HCT116 (cell line): Measurements from ENCODE around the gene KLHL5. TPM values are rescaled to one million over a fixed set of nuclear protein-coding genes. Genes with fewer than 3 reads are reported as not detected.

Source experiments
- ATAC-seq: fragments of 200-7000 bp; cut with Tn5 transposase; 2 replicates; pipeline ENCODE4 v1.9.1; 2020; ENCODE audit warnings: mild to moderate bottlenecking, moderate library complexity
- BruUV-seq: library from RNA; stranded (reverse); fragments of 400-500 nt; replicated peaks from 2 replicates; lab custom pipeline; 2021; lab: Mats Ljungman, UMichigan
- CTCF ChIA-PET: fragments of 300-600 bp; sonication (Branson Sonifier 250); formaldehyde crosslinking; loops from one replicate; lab custom pipeline; 2021; ENCODE audit warnings: antibody characterized with exemption; lab: Charles Lee
- POLR2A ChIA-PET: fragments of 300-600, 350-600 bp; sonication (Branson Sonifier 250); formaldehyde crosslinking; loops from one replicate; lab custom pipeline; 2021; ENCODE audit warnings: antibody characterized with exemption; lab: Charles Lee
- RAD21 ChIA-PET, 2 experiments: fragments of 300-600 bp; sonication (Branson Sonifier 250); formaldehyde crosslinking; loops; one replicate each; lab custom pipeline; 2023; ENCODE audit warnings: low total read pairs in 2 of 2; ENCODE audit not compliant: uncharacterized antibody in 2 of 2, unreplicated experiment in 2 of 2, low non-redundant PET in 1 of 2; lab: Charles Lee
- DNase-seq: peaks from one replicate; pipeline ENCODE4 v3.0.0-alpha.2; 2010; ENCODE audit warnings: low read depth, low spot score
- H2AFZ ChIP-seq: fragments of 200-600 bp; shearing (Covaris generic), sonication (generic); 2 replicates; pipeline ENCODE4 v1.6.1; 2017; ENCODE audit warnings: low read depth, mixed run types, mixed read lengths, antibody characterized with exemption, low read length; ENCODE audit not compliant: poor library complexity, severe bottlenecking
- H3K27ac ChIP-seq: 2 replicates; pipeline ENCODE4 v1.5.1; 2012; ENCODE audit warnings: low read depth, low read length
- H3K27me3 ChIP-seq: fragments of 200-600 bp; sonication (generic); 2 replicates; pipeline ENCODE4 v1.6.1; 2016; ENCODE audit warnings: mixed run types, low read length, mixed read lengths; ENCODE audit not compliant: insufficient read depth
- H3K36me3 ChIP-seq, 2 experiments: fragments of 200-500 bp in 1 of 2; fragments of 200-600 bp in 1 of 2; sonication (Bioruptor generic) in 1 of 2; sonication (generic) in 1 of 2; 2 replicates each; pipeline versions ENCODE4 v1.5.1 to v1.6.1; 2014 to 2016; ENCODE audit warnings: low read length in 2 of 2, inconsistent platforms in 1 of 2, mixed read lengths in 1 of 2, mixed run types in 1 of 2; ENCODE audit not compliant: insufficient read depth in 2 of 2, control insufficient read depth in 1 of 2
- H3K4me1 ChIP-seq, 2 experiments: fragments of 200-600 bp in 1 of 2; sonication (generic) in 1 of 2; 2 replicates each; pipeline versions ENCODE4 v1.5.1 to v1.6.1; 2012 to 2017; ENCODE audit warnings: low read length in 2 of 2, inconsistent platforms in 1 of 2, mild to moderate bottlenecking in 1 of 2, mixed read lengths in 1 of 2, mixed run types in 1 of 2, moderate library complexity in 1 of 2; ENCODE audit not compliant: insufficient read depth in 2 of 2, control insufficient read depth in 1 of 2
- H3K4me2 ChIP-seq: fragments of 200-600 bp; sonication (generic); 2 replicates; pipeline ENCODE4 v1.6.1; 2017; ENCODE audit warnings: mixed run types, low read length, mixed read lengths
- H3K4me3 ChIP-seq, 2 experiments: fragments of 200-600 bp in 1 of 2; sonication (generic) in 1 of 2; replicated peaks in 1 of 2; 2 replicates each; pipeline ENCODE4 v1.5.1; 2011 to 2016; ENCODE audit warnings: low read length in 2 of 2, control low read depth in 1 of 2, low read depth in 1 of 2, mild to moderate bottlenecking in 1 of 2, mixed read lengths in 1 of 2, mixed run types in 1 of 2
- H3K79me2 ChIP-seq: fragments of 200-600 bp; sonication (generic); 2 replicates; pipeline ENCODE4 v1.6.1; 2017; ENCODE audit warnings: mild to moderate bottlenecking, mixed run types, low read length, moderate library complexity, mixed read lengths; ENCODE audit not compliant: insufficient read depth
- H3K9ac ChIP-seq: fragments of 200-600 bp; sonication (generic); 2 replicates; pipeline ENCODE4 v1.6.1; 2016; ENCODE audit warnings: low read length, mixed read lengths
- H3K9me2 ChIP-seq: fragments of 200-600 bp; sonication (generic), shearing (Covaris generic); 2 replicates; pipeline ENCODE4 v1.6.1; 2017; ENCODE audit warnings: mixed run types, mild to moderate bottlenecking, moderate library complexity; ENCODE audit not compliant: insufficient read depth
- H3K9me3 ChIP-seq, 2 experiments: fragments of 200-500 bp in 1 of 2; fragments of 200-600 bp in 1 of 2; sonication (Bioruptor generic) in 1 of 2; sonication (generic) in 1 of 2; 2 replicates each; pipeline ENCODE4 v1.6.1; 2014 to 2017; ENCODE audit warnings: low read length in 2 of 2, mixed read lengths in 2 of 2, inconsistent platforms in 1 of 2, low read depth in 1 of 2, mild to moderate bottlenecking in 1 of 2, mixed run types in 1 of 2, moderate library complexity in 1 of 2; ENCODE audit not compliant: control insufficient read depth in 1 of 2, insufficient read depth in 1 of 2
- H4K20me1 ChIP-seq: fragments of 200-600 bp; sonication (generic), shearing (Covaris generic); 2 replicates; pipeline ENCODE4 v1.6.1; 2017; ENCODE audit warnings: mixed run types, mild to moderate bottlenecking, moderate library complexity; ENCODE audit not compliant: insufficient read depth
- CBX3 ChIP-seq: IDR thresholded peaks from 2 replicates; pipeline ENCODE4 v1.6.1; 2012; ENCODE audit warnings: low read depth
- EGR1 ChIP-seq: IDR thresholded peaks from 2 replicates; pipeline ENCODE4 v1.6.1; 2012; ENCODE audit warnings: low read depth
- ELF1 ChIP-seq: IDR thresholded peaks from 2 replicates; pipeline ENCODE4 v1.6.1; 2012; ENCODE audit warnings: low read depth, borderline replicate concordance
- EZH2 ChIP-seq: fragments of 200-600 bp; sonication (generic); IDR thresholded peaks from 2 replicates; pipeline ENCODE4 v1.6.1; 2017; ENCODE audit warnings: antibody characterized with exemption, mixed run types
- FOSL1 ChIP-seq: IDR thresholded peaks from 2 replicates; pipeline ENCODE4 v1.6.1; 2012; ENCODE audit warnings: low read depth
- JUND ChIP-seq: IDR thresholded peaks from 2 replicates; pipeline ENCODE4 v1.6.1; 2012
- POLR2A ChIP-seq: IDR thresholded peaks from 2 replicates; pipeline ENCODE4 v1.7.0; 2011; ENCODE audit warnings: borderline replicate concordance; ENCODE audit not compliant: insufficient read depth, insufficient read length; ENCODE audit errors: extremely low read depth
- POLR2AphosphoS5 ChIP-seq: IDR thresholded peaks from 2 replicates; pipeline ENCODE4 v1.6.1; 2011; ENCODE audit warnings: mild to moderate bottlenecking, low read depth, low read length, moderate library complexity
- SIN3A ChIP-seq: IDR thresholded peaks from 2 replicates; pipeline ENCODE4 v1.6.1; 2012; ENCODE audit warnings: low read depth
- SP1 ChIP-seq: IDR thresholded peaks from 2 replicates; pipeline ENCODE4 v1.6.1; 2012; ENCODE audit warnings: low read depth
- SRF ChIP-seq: IDR thresholded peaks from 2 replicates; pipeline ENCODE4 v1.6.1; 2012; ENCODE audit warnings: low read depth
- TCF7L2 ChIP-seq: IDR thresholded peaks from 2 replicates; pipeline ENCODE4 v1.7.0; 2011; ENCODE audit warnings: borderline replicate concordance, inconsistent platforms; ENCODE audit not compliant: insufficient read depth, insufficient read length; ENCODE audit errors: extremely low read depth
- YY1 ChIP-seq: IDR thresholded peaks from 2 replicates; pipeline ENCODE4 v1.6.1; 2011; ENCODE audit warnings: low read length, low read depth, moderate library complexity, mild to moderate bottlenecking; ENCODE audit not compliant: insufficient replicate concordance; ENCODE audit errors: extremely low read depth
- ZBTB33 ChIP-seq: IDR thresholded peaks from 2 replicates; pipeline ENCODE4 v1.6.1; 2011; ENCODE audit warnings: mild to moderate bottlenecking, low read length, moderate library complexity; ENCODE audit not compliant: insufficient replicate concordance; ENCODE audit errors: extremely low read depth
- ZFX ChIP-seq: fragments of 450-650 bp; IDR thresholded peaks from 2 replicates; pipeline ENCODE4 v1.6.1; 2017
- ZNF274 ChIP-seq: fragments of 200-500 bp; sonication (Bioruptor generic); IDR thresholded peaks from 2 replicates; pipeline ENCODE4 v1.6.1; 2014; ENCODE audit warnings: mild to moderate bottlenecking, low read depth, low read length, inconsistent platforms
- intact Hi-C: fragments of 100-400 bp; cut with micrococcal nuclease; formaldehyde crosslinking; loops from 2 replicates; pipeline ENCODE4 v1.10.0; 2022
- total RNA-seq: library from RNA; stranded (reverse); gene quantifications from one replicate; pipeline ENCODE4 v1.2.1, GENCODE V29; 2021; ENCODE audit not compliant: unreplicated experiment
- TF ChIP-seq, protein P1 (sequence below): IDR thresholded peaks from 2 replicates; pipeline ENCODE4 v1.6.1; 2012
- TF ChIP-seq, protein P2 (sequence below), 3 experiments: fragments of 200-600 bp in 1 of 3; sonication (generic) in 1 of 3; IDR thresholded peaks in 2 of 3; conservative IDR thresholded peaks in 1 of 3; 2 replicates each; pipeline ENCODE4 v1.5.1; 2012 to 2017; ENCODE audit warnings: low read depth in 2 of 3, low read length in 2 of 3, antibody characterized with exemption in 1 of 3, borderline replicate concordance in 1 of 3, control low read depth in 1 of 3, mild to moderate bottlenecking in 1 of 3, mixed read lengths in 1 of 3, mixed run types in 1 of 3, moderate library complexity in 1 of 3; ENCODE audit not compliant: insufficient read depth in 1 of 3

Gene KLHL5
- total RNA-seq, 1 experiment from 2014 or later: 20.8 TPM

GRCh38 chr4:39133623-39134022, 71.6 kb downstream of the KLHL5 start:
- RAD21 ChIA-PET: interaction anchor here (1.3 to 2.2 kb wide), 2 partner anchors 231 kb away, joined by 3 to 8 read pairs; no protein-coding TSS in a partner anchor

More at GRCh38 chr4:39133623-39134022, 71.6 kb downstream of the KLHL5 start:
- Histone ChIP-seq H4K20me1 (no peaks in the 10 kb centered on the region), H3K4me1 (peaks cover 0 to 7% of the 10 kb centered on the region in 2 experiments; a peak in 1 of 4 replicates), H3K9me3 (no peaks in the 10 kb centered on the region), H2AFZ (no peak overlapping the region), H3K9me2 (no peaks in the 10 kb centered on the region), H3K79me2 (no peaks in the 10 kb centered on the region), H3K4me2 (no peak overlapping the region), H3K36me3 (no peaks in the 10 kb centered on the region), H3K9ac (no peak overlapping the region), H3K27ac (no peak overlapping the region), H3K4me3 (no peak overlapping the region), H3K27me3 (no peaks in the 10 kb centered on the region)
- POLR2A ChIA-PET: interaction anchor here (1.0 kb wide), 1 partner anchor 17 kb away, joined by 3 read pairs; no protein-coding TSS in a partner anchor
- ATAC-seq: no peak
- TF ChIP-seq, protein P1, sequence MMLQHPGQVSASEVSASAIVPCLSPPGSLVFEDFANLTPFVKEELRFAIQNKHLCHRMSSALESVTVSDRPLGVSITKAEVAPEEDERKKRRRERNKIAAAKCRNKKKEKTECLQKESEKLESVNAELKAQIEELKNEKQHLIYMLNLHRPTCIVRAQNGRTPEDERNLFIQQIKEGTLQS: no peak
- TF ChIP-seq YY1 (no peak), EZH2 (no peak), POLR2A (no peak), ZBTB33 (no peak), ZFX (no peak), JUND (no peak), FOSL1 (no peak), EGR1 (no peak), SP1 (no peak), CBX3 (no peak), ELF1 (no peak), TCF7L2 (no peak), SRF (no peak), POLR2AphosphoS5 (no peak), ZNF274 (no peak), SIN3A (no peak)
- TF ChIP-seq, protein P2, sequence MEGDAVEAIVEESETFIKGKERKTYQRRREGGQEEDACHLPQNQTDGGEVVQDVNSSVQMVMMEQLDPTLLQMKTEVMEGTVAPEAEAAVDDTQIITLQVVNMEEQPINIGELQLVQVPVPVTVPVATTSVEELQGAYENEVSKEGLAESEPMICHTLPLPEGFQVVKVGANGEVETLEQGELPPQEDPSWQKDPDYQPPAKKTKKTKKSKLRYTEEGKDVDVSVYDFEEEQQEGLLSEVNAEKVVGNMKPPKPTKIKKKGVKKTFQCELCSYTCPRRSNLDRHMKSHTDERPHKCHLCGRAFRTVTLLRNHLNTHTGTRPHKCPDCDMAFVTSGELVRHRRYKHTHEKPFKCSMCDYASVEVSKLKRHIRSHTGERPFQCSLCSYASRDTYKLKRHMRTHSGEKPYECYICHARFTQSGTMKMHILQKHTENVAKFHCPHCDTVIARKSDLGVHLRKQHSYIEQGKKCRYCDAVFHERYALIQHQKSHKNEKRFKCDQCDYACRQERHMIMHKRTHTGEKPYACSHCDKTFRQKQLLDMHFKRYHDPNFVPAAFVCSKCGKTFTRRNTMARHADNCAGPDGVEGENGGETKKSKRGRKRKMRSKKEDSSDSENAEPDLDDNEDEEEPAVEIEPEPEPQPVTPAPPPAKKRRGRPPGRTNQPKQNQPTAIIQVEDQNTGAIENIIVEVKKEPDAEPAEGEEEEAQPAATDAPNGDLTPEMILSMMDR (IDR thresholded peaks at IDR 0.05 in 2 of 3, conservative IDR thresholded peaks at IDR 0.05 in 1 of 3; ENCODE audit: borderline replicate concordance in 1 of 3, insufficient read depth in 1 of 3, low read depth in 2 of 3, low read length in 2 of 3): no peak
- intact Hi-C loops: no loop called here
- CTCF ChIA-PET: interaction anchor here (1.2 to 3.5 kb wide), 3 partner anchors 232 to 374 kb away, joined by 3 to 50 read pairs (median 14); no protein-coding TSS in a partner anchor
- no peak for DNase-seq
- BruUV-seq: no TSS peak
